Measurements from ENCODE around the gene ZKSCAN4.

Gene ZKSCAN4

DNA sequence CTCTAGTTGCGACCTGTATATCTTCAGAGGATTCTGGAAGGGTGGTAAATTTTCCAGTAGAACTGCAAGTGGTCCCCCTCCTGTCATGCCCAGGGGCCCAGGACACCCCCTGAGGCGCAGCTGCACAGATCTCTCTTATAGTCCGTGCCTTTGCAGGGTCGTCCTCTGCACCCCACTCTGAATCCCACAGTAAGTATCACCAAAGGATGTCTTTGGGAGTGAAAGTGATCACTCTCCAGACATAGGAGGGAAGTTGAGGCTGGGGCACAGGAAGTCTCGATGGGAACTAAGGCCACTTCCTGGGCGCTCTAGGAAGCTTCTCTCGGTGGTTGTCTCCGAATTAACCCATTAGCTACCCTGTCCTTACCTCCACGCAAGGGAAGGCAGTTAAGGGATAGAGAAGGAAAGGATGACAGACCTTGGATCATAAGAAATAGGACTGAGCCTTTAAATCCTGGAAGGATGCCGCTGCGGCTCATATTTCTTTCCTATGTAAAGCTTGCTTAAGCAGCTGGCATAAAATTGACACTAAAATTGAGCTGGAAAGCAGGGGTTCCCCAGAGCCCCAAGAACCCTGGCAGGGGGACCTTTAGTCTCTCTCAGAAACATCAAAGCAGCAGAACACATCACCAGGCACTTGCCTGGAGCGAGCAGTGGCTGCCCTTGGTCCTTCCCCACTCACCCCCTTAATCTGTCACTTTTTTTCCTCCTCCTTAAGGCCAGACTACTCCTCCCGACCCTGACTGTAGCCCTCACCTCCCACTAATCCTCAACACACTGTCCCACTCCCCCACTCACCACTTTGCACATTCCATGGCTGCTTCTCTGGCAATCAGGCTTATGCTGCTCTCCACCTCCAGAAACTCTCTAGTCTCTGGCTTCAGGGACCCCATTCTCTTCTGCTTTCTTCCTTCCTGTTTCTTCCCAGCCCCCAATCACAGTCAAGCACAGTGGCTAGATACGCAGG, at the start of gene ZKSCAN4:
ZKSCAN4 (minus strand) TSS at position 261 of the 967 bp plus-strand sequence. CDS start 289 bp downstream, outside the sequence.
- peak within 1 kb of the TSS; percentile 68 for H3K27ac ChIP-seq (ENCODE audit: low read depth, low read length)
- H3K9me3 ChIP-seq (ENCODE audit: low read length) = no peaks in the 10 kb centered on the region
- peaks cover 17% of the 10 kb centered on the region for H3K4me1 ChIP-seq (ENCODE audit: insufficient read depth, low read length)
- peak within 1 kb of the TSS; percentile 81 for H3K9ac ChIP-seq (ENCODE audit: low read length)
- peaks cover 11% of the 10 kb centered on the region for H3K36me3 ChIP-seq (ENCODE audit: insufficient read depth, low read length)
- H3K4me3 ChIP-seq (ENCODE audit: low read depth in 1 of 2, low read length in 2 of 2) = peak within 1 kb of the TSS; percentile 93 to 99
- H3K27me3 ChIP-seq (ENCODE audit: control insufficient read depth in 1 of 2, insufficient read depth in 2 of 2, low read length in 2 of 2) = no peaks in the 10 kb centered on the region

DNA sequence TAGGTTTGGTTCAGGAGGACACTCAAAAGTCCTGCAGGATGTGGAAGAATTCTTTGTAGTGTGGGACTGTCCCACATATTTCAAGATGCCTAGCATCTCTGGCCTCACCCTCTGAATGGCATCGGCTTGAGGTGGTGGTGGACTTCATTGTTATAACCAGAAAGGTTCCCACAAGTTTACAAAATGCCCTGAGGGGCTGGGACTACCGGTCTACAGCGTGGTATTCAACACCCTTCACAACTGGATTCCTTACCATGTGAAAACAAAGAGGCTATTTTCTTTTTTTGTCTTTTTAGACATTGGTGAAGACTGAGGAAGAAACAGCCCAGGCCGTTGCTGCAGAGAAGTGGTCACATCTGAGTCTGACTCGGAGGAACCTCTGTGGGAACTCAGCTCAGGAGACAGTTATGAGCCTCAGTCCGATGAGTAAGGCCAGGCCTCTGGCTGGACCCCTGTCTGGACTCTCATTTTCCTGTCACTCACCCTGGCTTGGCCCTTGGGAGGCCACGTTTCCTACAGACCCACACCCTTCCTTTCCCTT, 44.5 kb upstream of the ZKSCAN4 start:
- H3K27ac ChIP-seq (ENCODE audit: low read depth, low read length) = no peak overlapping the region
- H3K4me1 ChIP-seq (ENCODE audit: insufficient read depth, low read length) = no peaks in the 10 kb centered on the region
- peaks cover 35% of the 10 kb centered on the region for H3K36me3 ChIP-seq (ENCODE audit: insufficient read depth, low read length)
- no peaks in the 10 kb centered on the region for H3K27me3 ChIP-seq (ENCODE audit: control insufficient read depth in 1 of 2, insufficient read depth in 2 of 2, low read length in 2 of 2)
- no peaks in the 10 kb centered on the region for H3K9me3 ChIP-seq (ENCODE audit: low read length)
- H3K4me3 ChIP-seq (ENCODE audit: low read depth in 1 of 2, low read length in 2 of 2) = no peak overlapping the region
- no peak overlapping the region for H3K9ac ChIP-seq (ENCODE audit: low read length)

GRCh38 chr6:28295326-28295725, 43.3 kb upstream of the ZKSCAN4 start:
- Histone ChIP-seq H3K27me3 (ENCODE audit: control insufficient read depth in 1 of 2, insufficient read depth in 2 of 2, low read length in 2 of 2) (no peaks in the 10 kb centered on the region), H3K27ac (ENCODE audit: low read depth, low read length) (no peak overlapping the region), H3K9ac (ENCODE audit: low read length) (no peak overlapping the region), H3K9me3 (ENCODE audit: low read length) (no peaks in the 10 kb centered on the region), H3K36me3 (ENCODE audit: insufficient read depth, low read length) (peaks cover 28% of the 10 kb centered on the region), H3K4me3 (ENCODE audit: low read depth in 1 of 2, low read length in 2 of 2) (no peak overlapping the region), H3K4me1 (ENCODE audit: insufficient read depth, low read length) (no peaks in the 10 kb centered on the region)

GRCh38 chr6:28291573-28291972, 39.5 kb upstream of the ZKSCAN4 start:
- Histone ChIP-seq H3K27ac (ENCODE audit: low read depth, low read length) (no peak overlapping the region), H3K4me1 (ENCODE audit: insufficient read depth, low read length) (no peaks in the 10 kb centered on the region), H3K9ac (ENCODE audit: low read length) (no peak overlapping the region), H3K4me3 (ENCODE audit: low read depth in 1 of 2, low read length in 2 of 2) (no peak overlapping the region), H3K27me3 (ENCODE audit: control insufficient read depth in 1 of 2, insufficient read depth in 2 of 2, low read length in 2 of 2) (no peaks in the 10 kb centered on the region), H3K9me3 (ENCODE audit: low read length) (no peaks in the 10 kb centered on the region), H3K36me3 (ENCODE audit: insufficient read depth, low read length) (peaks cover 19% of the 10 kb centered on the region)

DNA sequence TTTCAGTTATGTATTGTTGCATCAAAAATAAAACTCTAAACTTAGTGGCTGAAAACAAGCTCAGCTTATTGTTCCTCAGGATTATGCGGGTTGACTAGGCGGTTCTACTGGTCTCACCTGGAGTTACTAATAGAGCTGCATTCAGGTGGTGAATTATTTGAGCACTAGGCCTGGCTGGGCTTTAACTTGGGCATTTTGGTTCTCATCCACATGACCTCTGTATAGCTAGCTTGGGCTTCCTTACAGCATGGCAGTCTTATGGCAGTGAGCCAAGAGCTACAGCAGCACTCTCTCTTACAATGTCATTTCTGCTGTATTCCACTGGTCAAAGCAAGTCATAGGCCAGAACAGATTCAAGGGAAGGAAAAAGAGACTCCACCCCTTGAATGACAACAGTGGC, 30.9 kb upstream of the ZKSCAN4 start:
- H3K27ac ChIP-seq (ENCODE audit: low read depth, low read length) = no peak overlapping the region
- peaks cover 27% of the 10 kb centered on the region for H3K36me3 ChIP-seq (ENCODE audit: insufficient read depth, low read length)
- H3K4me3 ChIP-seq (ENCODE audit: low read depth in 1 of 2, low read length in 2 of 2) = no peak overlapping the region
- H3K9me3 ChIP-seq (ENCODE audit: low read length) = peaks cover 8% of the 10 kb centered on the region
- no peak overlapping the region for H3K9ac ChIP-seq (ENCODE audit: low read length)
- H3K27me3 ChIP-seq (ENCODE audit: control insufficient read depth in 1 of 2, insufficient read depth in 2 of 2, low read length in 2 of 2) = no peaks in the 10 kb centered on the region
- H3K4me1 ChIP-seq (ENCODE audit: insufficient read depth, low read length) = peaks cover 11% of the 10 kb centered on the region

- H3K4me3 ChIP-seq (ENCODE audit: low read depth in 1 of 2, low read length in 2 of 2) = peak within 1 kb of the TSS; percentile 67 to 85
- H3K9me3 ChIP-seq (ENCODE audit: low read length) = peaks cover 8% of the 10 kb centered on the region
- peak within 1 kb of the TSS; percentile 64 for H3K27ac ChIP-seq (ENCODE audit: low read depth, low read length)
- no peaks in the 10 kb centered on the region for H3K27me3 ChIP-seq (ENCODE audit: control insufficient read depth in 1 of 2, insufficient read depth in 2 of 2, low read length in 2 of 2)
- H3K36me3 ChIP-seq (ENCODE audit: insufficient read depth, low read length) = peaks cover 26% of the 10 kb centered on the region
- H3K9ac ChIP-seq (ENCODE audit: low read length) = peak within 1 kb of the TSS; percentile 44
- H3K4me1 ChIP-seq (ENCODE audit: insufficient read depth, low read length) = peaks cover 11% of the 10 kb centered on the region
Observed at GRCh38 chr6:28281288-28282064, 29.4 kb upstream of the ZKSCAN4 start, which contains the start of gene PGBD1. PGBD1 (plus strand) TSS chr6:28281572; CDS start chr6:28283814, 2,242 bp downstream.

- Histone ChIP-seq H3K4me1 (ENCODE audit: insufficient read depth, low read length) (peaks cover 11% of the 10 kb centered on the region), H3K9ac (ENCODE audit: low read length) (no peak overlapping the region)
Observed at GRCh38 chr6:28280595-28281287, 28.7 kb upstream of the ZKSCAN4 start.

GRCh38 chr6:28277746-28278145, 25.7 kb upstream of the ZKSCAN4 start:
- Histone ChIP-seq H3K9ac (ENCODE audit: low read length) (no peak overlapping the region), H3K4me1 (ENCODE audit: insufficient read depth, low read length) (peaks cover 9% of the 10 kb centered on the region), H3K36me3 (ENCODE audit: insufficient read depth, low read length) (peaks cover 42% of the 10 kb centered on the region)

More at GRCh38 chr6:28280595-28281287, 28.7 kb upstream of the ZKSCAN4 start:
- peak overlapping the region; percentile 64 for H3K27ac ChIP-seq (ENCODE audit: low read depth, low read length)
- peaks cover 34% of the 10 kb centered on the region for H3K36me3 ChIP-seq (ENCODE audit: insufficient read depth, low read length)
- peaks cover 8% of the 10 kb centered on the region for H3K9me3 ChIP-seq (ENCODE audit: low read length)
- no peaks in the 10 kb centered on the region for H3K27me3 ChIP-seq (ENCODE audit: control insufficient read depth in 1 of 2, insufficient read depth in 2 of 2, low read length in 2 of 2)
- peak overlapping the region in 1 of 2 donors; percentile 85 for H3K4me3 ChIP-seq (ENCODE audit: low read depth in 1 of 2, low read length in 2 of 2)

GRCh38 chr6:28274888-28275287, 22.8 kb upstream of the ZKSCAN4 start:
- no peak overlapping the region for H3K27ac ChIP-seq (ENCODE audit: low read depth, low read length)

More at GRCh38 chr6:28277746-28278145, 25.7 kb upstream of the ZKSCAN4 start:
- Histone ChIP-seq H3K27ac (ENCODE audit: low read depth, low read length) (no peak overlapping the region), H3K9me3 (ENCODE audit: low read length) (peaks cover 3% of the 10 kb centered on the region), H3K27me3 (ENCODE audit: control insufficient read depth in 1 of 2, insufficient read depth in 2 of 2, low read length in 2 of 2) (no peaks in the 10 kb centered on the region), H3K4me3 (ENCODE audit: low read depth in 1 of 2, low read length in 2 of 2) (no peak overlapping the region)

GRCh38 chr6:28269492-28269891, 17.4 kb upstream of the ZKSCAN4 start:
- H3K9ac ChIP-seq (ENCODE audit: low read length) = no peak overlapping the region
- H3K4me3 ChIP-seq (ENCODE audit: low read depth in 1 of 2, low read length in 2 of 2) = no peak overlapping the region
- peaks cover 24% of the 10 kb centered on the region for H3K36me3 ChIP-seq (ENCODE audit: insufficient read depth, low read length)
- no peaks in the 10 kb centered on the region for H3K27me3 ChIP-seq (ENCODE audit: control insufficient read depth in 1 of 2, insufficient read depth in 2 of 2, low read length in 2 of 2)
- H3K4me1 ChIP-seq (ENCODE audit: insufficient read depth, low read length) = peaks cover 16% of the 10 kb centered on the region
- H3K27ac ChIP-seq (ENCODE audit: low read depth, low read length) = no peak overlapping the region
- H3K9me3 ChIP-seq (ENCODE audit: low read length) = no peaks in the 10 kb centered on the region

More at GRCh38 chr6:28274888-28275287, 22.8 kb upstream of the ZKSCAN4 start:
- Histone ChIP-seq H3K4me1 (ENCODE audit: insufficient read depth, low read length) (no peaks in the 10 kb centered on the region), H3K4me3 (ENCODE audit: low read depth in 1 of 2, low read length in 2 of 2) (no peak overlapping the region), H3K9me3 (ENCODE audit: low read length) (no peaks in the 10 kb centered on the region), H3K36me3 (ENCODE audit: insufficient read depth, low read length) (peaks cover 54% of the 10 kb centered on the region), H3K27me3 (ENCODE audit: control insufficient read depth in 1 of 2, insufficient read depth in 2 of 2, low read length in 2 of 2) (no peaks in the 10 kb centered on the region), H3K9ac (ENCODE audit: low read length) (no peak overlapping the region)

Measured in muscle layer of colon (tissue), 2 donors.